Sigmoid colon (tissue), 7 donors: ENCODE data around the gene MAMSTR. TPM values are rescaled to one million over a fixed set of nuclear protein-coding genes. Genes with fewer than 3 reads are reported as not detected.

ENCODE experiments used
- DNase-seq: peaks from one replicate; pipeline ENCODE4 v3.0.0-alpha.2; 2019
- H3K27ac ChIP-seq, 4 donors: fragments of 200-600 bp; sonication (generic); one replicate each; pipeline ENCODE4 v1.5.1; 2016 to 2019; ENCODE audit warnings: mild to moderate bottlenecking in 1 of 4
- H3K27me3 ChIP-seq, 3 donors: fragments of 200-600 bp; sonication (generic); one replicate each; pipeline ENCODE4 v1.5.1; 2019; ENCODE audit warnings: mild to moderate bottlenecking in 1 of 3
- H3K36me3 ChIP-seq, 4 donors: fragments of 200-600 bp; sonication (generic); one replicate each; pipeline ENCODE4 v1.5.1; 2016 to 2019
- H3K4me1 ChIP-seq, 4 donors: fragments of 200-600 bp; sonication (generic); one replicate each; pipeline ENCODE4 v1.5.1; 2017 to 2019
- H3K4me3 ChIP-seq, 4 donors: fragments of 200-600 bp; sonication (generic); one replicate each; pipeline ENCODE4 v1.5.1; 2017 to 2019; ENCODE audit warnings: mild to moderate bottlenecking in 2 of 4, moderate library complexity in 1 of 4
- H3K9me3 ChIP-seq, 4 donors: fragments of 200-600 bp in 3 of 4; sonication (generic) in 3 of 4; one replicate each; pipeline versions ENCODE4 v1.5.1 to v1.6.1; 2013 to 2019
- CTCF ChIP-seq, 4 experiments: fragments of 450-650 bp in 3 of 4; fragments of 200-600 bp in 1 of 4; IDR thresholded peaks; one replicate each; pipeline ENCODE4 v1.5.1; 2016 to 2019; ENCODE audit warnings: antibody characterized with exemption in 4 of 4, mild to moderate bottlenecking in 3 of 4, moderate library complexity in 2 of 4
- EP300 ChIP-seq, 4 donors: sonication (generic); formaldehyde crosslinking; IDR thresholded peaks; one replicate each; pipeline ENCODE4 v1.6.1; 2017; ENCODE audit warnings: antibody characterized with exemption in 4 of 4
- POLR2A ChIP-seq, 2 donors: fragments of 450-650 bp; IDR thresholded peaks; one replicate each; pipeline ENCODE4 v1.6.1; 2016; ENCODE audit warnings: antibody characterized with exemption in 2 of 2, mild to moderate bottlenecking in 2 of 2, moderate library complexity in 2 of 2
- POLR2AphosphoS5 ChIP-seq, 4 donors: sonication (generic); formaldehyde crosslinking; IDR thresholded peaks; one replicate each; pipeline ENCODE4 v1.6.1; 2017; ENCODE audit warnings: antibody characterized with exemption in 4 of 4
- WGBS, 2 donors: extraction: QIAGEN DNeasy Blood & Tissue Kit; methylation state at CpG; one replicate each; pipeline ENCODE4 v1.1.7; 2013; 5-methylcytosine and 5-hydroxymethylcytosine counted together
- intact Hi-C: fragments of 100-400 bp; cut with DNase I; formaldehyde crosslinking; loops from one replicate; pipeline ENCODE4 v1.15.1; 2023
- polyA plus RNA-seq, 3 donors: library from polyadenylated mRNA; stranded (reverse); fragments of 200-250 nt; gene quantifications; one replicate each; pipeline ENCODE4 v1.2.3, GENCODE V29; 2013
- total RNA-seq, 4 donors: library from RNA; depleted of rRNA; stranded (reverse); fragments of >200 nt; gene quantifications; one replicate each; pipeline ENCODE4 v1.1.0, GENCODE V29; 2016
- donor health status: healthy with polysubstance abuse.
- donor health status: Bipolar disorder and iron deficiency.
- donor health status: healthy.

The MAMSTR gene
- total and polyA plus RNA-seq, 7 donors, result 0.69 to 1.8 (median 0.89) TPM; not detected in 1

DNA sequence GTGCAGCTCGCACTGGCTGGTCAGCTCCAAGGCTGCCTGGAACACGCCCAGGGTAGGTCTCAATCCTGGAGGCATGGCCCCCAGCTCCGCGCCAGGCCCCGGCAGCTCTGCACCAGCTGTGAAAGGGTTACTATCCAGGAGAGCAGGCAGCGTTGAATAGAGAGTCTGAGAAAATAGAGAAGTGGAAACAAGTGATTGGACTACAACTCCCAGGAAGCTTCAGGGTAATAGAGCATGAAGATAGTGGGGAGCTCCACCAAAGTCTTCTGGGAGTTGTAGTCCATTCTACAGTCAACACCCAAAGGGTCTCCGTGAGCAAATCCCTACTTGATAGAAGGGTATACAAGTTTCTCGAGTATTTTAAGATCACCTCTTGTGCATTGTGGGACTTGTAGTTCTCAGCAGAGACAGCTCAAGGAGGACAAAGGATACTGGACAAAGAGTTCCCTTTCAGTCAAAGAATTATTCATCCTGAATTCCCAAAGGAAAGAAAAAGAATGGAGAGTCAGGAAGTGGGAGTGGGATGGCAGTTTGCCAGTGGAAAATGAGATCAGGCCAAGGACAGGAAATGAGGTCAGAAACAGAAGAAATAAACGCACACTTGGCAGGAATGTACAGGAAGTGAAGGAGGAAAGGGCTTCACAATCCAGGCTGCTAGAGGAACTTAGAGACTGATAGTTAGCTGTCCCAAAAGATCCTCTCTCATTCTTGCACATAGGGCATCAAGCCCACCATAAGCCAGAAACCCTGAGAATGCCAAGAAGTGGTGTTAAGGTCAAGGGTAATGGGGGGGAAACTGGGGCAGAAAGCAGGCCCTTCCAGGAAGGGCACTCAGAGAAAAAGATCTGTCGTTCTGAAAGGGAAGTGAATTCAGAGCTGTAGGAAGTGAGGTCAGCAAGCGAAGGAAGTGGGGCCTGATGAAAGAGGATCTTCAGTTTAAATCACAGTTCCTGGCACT, 5.5 kb upstream of the MAMSTR start:
- H3K27me3 ChIP-seq, result peaks cover 0 to 12% (median 0%) of the 10 kb centered on the region in 3 donors
- intact Hi-C loops, result no loop called here
- H3K36me3 ChIP-seq, result no peaks in the 10 kb centered on the region
- no peaks in the 10 kb centered on the region for H3K9me3 ChIP-seq
- WGBS, 2 donors, result 49 to 60% methylated on average over 11 of the region's 11 CpGs
- peak overlapping the region; percentile 41 to 73 (median 64) for H3K27ac ChIP-seq
- H3K4me3 ChIP-seq, result no peak overlapping the region
- peak in 2 of 4 donors; percentile 20 to 24 for TF ChIP-seq EP300 (IDR thresholded peaks at IDR 0.05)
- no peak for TF ChIP-seq CTCF (IDR thresholded peaks at IDR 0.05)
- peak in 3 of 4 donors; percentile 33 to 56 (median 56) for TF ChIP-seq POLR2AphosphoS5 (IDR thresholded peaks at IDR 0.05)
- H3K4me1 ChIP-seq, result peaks cover 0 to 14% (median 7%) of the 10 kb centered on the region in 4 donors
- peak; percentile 86 for DNase-seq

DNA sequence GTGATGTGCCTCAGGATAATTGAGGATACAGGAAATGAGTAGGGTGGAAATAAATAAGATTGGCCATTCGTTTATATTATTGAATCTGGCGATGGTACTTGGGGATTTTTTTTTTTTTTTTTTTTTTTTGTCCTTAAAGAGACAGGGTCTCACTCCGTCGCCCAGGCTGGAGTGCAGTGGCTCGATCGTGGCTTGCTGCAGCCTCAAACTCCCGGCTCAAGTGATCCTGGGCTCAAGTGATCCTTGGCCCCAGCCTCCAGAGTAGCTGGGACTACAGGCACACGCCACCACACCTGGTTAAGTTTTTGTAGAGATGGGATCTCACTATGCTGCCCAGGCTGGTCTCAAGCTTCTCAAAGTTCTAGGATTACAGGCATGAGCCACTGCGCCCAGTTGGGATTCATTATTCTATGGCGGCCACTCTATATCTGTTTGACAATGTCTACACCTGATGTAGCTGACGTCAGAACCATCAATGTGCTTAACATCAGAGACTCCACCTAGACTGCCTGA, 2.7 kb upstream of the MAMSTR start:
- Histone ChIP-seq H3K27me3 (no peaks in the 10 kb centered on the region), H3K9me3 (no peaks in the 10 kb centered on the region), H3K4me1 (peaks cover 0 to 32% (median 12%) of the 10 kb centered on the region in 4 donors), H3K4me3 (no peak overlapping the region), H3K27ac (no peak overlapping the region), H3K36me3 (no peaks in the 10 kb centered on the region)
- DNase-seq, result no peak
- 77 to 87% methylated on average over 11 of the region's 11 CpGs for WGBS, 2 donors
- intact Hi-C loops, result no loop called here
- TF ChIP-seq EP300 (IDR thresholded peaks at IDR 0.05) (no peak), CTCF (IDR thresholded peaks at IDR 0.05) (no peak), POLR2A (IDR thresholded peaks at IDR 0.05) (no peak), POLR2AphosphoS5 (IDR thresholded peaks at IDR 0.05) (no peak)

DNA sequence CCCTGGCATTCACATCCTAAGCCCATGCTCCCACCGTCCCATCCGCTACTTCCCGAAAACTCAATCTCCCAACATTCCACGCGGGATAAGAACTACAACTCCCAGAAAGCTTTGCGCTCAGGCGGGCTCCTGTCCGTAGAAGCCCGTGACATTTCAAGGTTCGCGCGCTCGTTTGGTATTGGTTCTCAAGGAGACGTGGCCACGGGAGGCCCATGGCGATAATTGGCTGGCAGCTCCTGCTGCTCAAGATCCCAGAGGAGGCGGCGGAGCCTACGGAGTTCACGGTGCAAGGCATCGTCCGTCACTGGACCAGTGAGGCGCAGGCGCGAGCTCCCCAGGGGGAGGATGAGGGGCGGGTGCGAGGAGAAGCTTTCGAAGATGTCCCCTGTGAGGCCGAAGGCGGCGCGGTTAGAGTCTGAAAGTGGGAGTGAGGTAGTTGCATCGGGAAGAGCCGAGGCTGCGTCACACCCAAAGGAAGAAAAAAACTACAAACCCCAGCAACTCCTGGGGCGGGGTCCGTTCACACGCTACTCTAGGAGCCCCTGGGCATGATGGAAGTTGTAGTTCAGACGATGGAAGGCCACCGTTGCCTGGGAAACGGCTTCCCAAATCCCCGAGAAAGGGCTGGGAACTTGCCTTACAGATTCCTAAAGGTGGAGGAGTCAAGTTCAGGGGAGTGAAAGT, 1.2 kb upstream of the MAMSTR start:
- peak overlapping the region; percentile 41 to 64 (median 55) for H3K4me3 ChIP-seq

DNA sequence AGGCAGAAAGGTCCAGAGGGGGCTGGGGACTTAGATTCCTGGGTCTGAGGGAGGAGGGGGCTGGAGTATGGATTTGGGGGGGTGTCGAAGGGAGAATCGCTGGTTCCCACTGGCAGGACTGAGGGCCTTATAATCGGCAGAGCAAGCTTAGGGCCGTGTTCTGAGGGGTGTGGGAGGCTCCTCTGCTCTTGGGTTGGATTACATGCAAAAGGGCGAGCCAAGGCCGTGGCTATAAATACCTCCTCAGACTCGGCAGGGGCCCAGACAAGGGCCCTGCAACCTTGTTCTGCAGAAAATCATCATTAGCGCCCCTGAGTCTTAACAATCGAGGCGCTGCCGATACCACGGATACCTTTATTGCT, 707 bp upstream of the MAMSTR start:
- WGBS, 2 donors, result 14 to 39% methylated on average over 12 of the region's 12 CpGs
- intact Hi-C loops, result no loop called here
- H3K9me3 ChIP-seq, result no peaks in the 10 kb centered on the region
- TF ChIP-seq EP300 (IDR thresholded peaks at IDR 0.05), result no peak
- no peak for TF ChIP-seq CTCF (IDR thresholded peaks at IDR 0.05)
- TF ChIP-seq POLR2A (IDR thresholded peaks at IDR 0.05), result no peak
- TF ChIP-seq POLR2AphosphoS5 (IDR thresholded peaks at IDR 0.05), result no peak
- H3K36me3 ChIP-seq, result no peaks in the 10 kb centered on the region
- H3K27me3 ChIP-seq, result no peaks in the 10 kb centered on the region
- H3K4me3 ChIP-seq, result peak overlapping the region in 3 of 4 donors; percentile 52 to 64 (median 58)
- peaks cover 0 to 52% (median 31%) of the 10 kb centered on the region in 4 donors for H3K4me1 ChIP-seq
- peak overlapping the region; percentile 88 to 92 (median 90) for H3K27ac ChIP-seq
- DNase-seq, result no peak

More for the DNA sequence above, 1.2 kb upstream of the MAMSTR start:
- Histone ChIP-seq H3K4me1 (peaks cover 0 to 47% (median 26%) of the 10 kb centered on the region in 4 donors), H3K27me3 (no peaks in the 10 kb centered on the region), H3K9me3 (no peaks in the 10 kb centered on the region), H3K27ac (peak overlapping the region; percentile 88 to 92 (median 90)), H3K36me3 (no peaks in the 10 kb centered on the region)
- 2 to 12% methylated on average over 42 of the region's 42 CpGs for WGBS, 2 donors
- TF ChIP-seq CTCF (IDR thresholded peaks at IDR 0.05) (no peak), POLR2AphosphoS5 (IDR thresholded peaks at IDR 0.05) (peak in 3 of 4 donors; percentile 45 to 55 (median 48))
- peak; percentile 100 for DNase-seq
- intact Hi-C loops, result no loop called here
